Body of pancreas (tissue), 4 donors: ENCODE data around the gene RNF8. TPM values are rescaled to one million over a fixed set of nuclear protein-coding genes. Genes with fewer than 3 reads are reported as not detected.
A peak's percentile ranks its signal among the peaks of the same experiment; 100 is the strongest.
"Not testable (repeated sequence)": the region's sequence is repeated elsewhere in the genome, so short reads cannot be mapped to it uniquely, and the experiment has no call there.

Experiments used
- ATAC-seq: fragments of 150-250 bp; one replicate; pipeline ENCODE4 v1.9.1; 2016
- DNase-seq, 4 donors: peaks; one replicate each; pipeline ENCODE4 v3.0.0-alpha.2; 2019
- H3K27ac ChIP-seq, 4 donors: fragments of 200-600 bp; sonication (generic); 1 replicate in 3 of 4; 2 replicates in 1 of 4; pipeline versions ENCODE4 v1.5.1 to v1.6.1; 2016 to 2019; ENCODE audit warnings: mild to moderate bottlenecking in 1 of 4, mixed read lengths in 1 of 4, moderate library complexity in 1 of 4
- H3K27me3 ChIP-seq, 2 donors: fragments of 200-600 bp; sonication (generic); one replicate each; pipeline ENCODE4 v1.6.0; 2016; ENCODE audit warnings: mild to moderate bottlenecking in 1 of 2
- H3K36me3 ChIP-seq, 2 donors: fragments of 200-600 bp; sonication (generic); replicated peaks in 1 of 2; 2 replicates each; pipeline ENCODE4 v1.5.1; 2016; ENCODE audit warnings: low read depth in 2 of 2; ENCODE audit not compliant: insufficient read depth in 1 of 2
- H3K4me1 ChIP-seq: fragments of 200-600 bp; sonication (generic); one replicate; pipeline ENCODE4 v1.6.0; 2016
- H3K4me3 ChIP-seq, 2 donors: fragments of 200-600 bp; sonication (generic); 1 replicate in 1 of 2; 2 replicates in 1 of 2; pipeline ENCODE4 v1.5.1; 2016 to 2019
- H3K9me3 ChIP-seq, 3 donors: fragments of 200-600 bp; sonication (generic); 1 replicate in 2 of 3; 2 replicates in 1 of 3; pipeline ENCODE4 v1.5.1; 2016
- POLR2A ChIP-seq, 3 donors: fragments of 450-650 bp; IDR thresholded peaks; one replicate each; pipeline ENCODE4 v1.6.1; 2016; ENCODE audit warnings: antibody characterized with exemption in 3 of 3, mild to moderate bottlenecking in 2 of 3
- WGBS, 2 donors: methylation state at CpG; one replicate each; pipeline ENCODE4 v1.1.5; 2017; 5-methylcytosine and 5-hydroxymethylcytosine counted together
- intact Hi-C: fragments of 100-400 bp; cut with DNase I; formaldehyde crosslinking; loops from one replicate; pipeline ENCODE4 v1.15.1; 2023
- total RNA-seq, 2 donors: library from RNA; depleted of rRNA; stranded (reverse); fragments of >200 nt; gene quantifications; one replicate each; pipeline ENCODE4 v1.1.0, GENCODE V29; 2016
- TF ChIP-seq, protein P1 (sequence below), 7 experiments: fragments of 450-650 bp in 4 of 7; fragments of 200-600 bp in 3 of 7; sonication (generic) in 3 of 7; IDR thresholded peaks; one replicate each; pipeline ENCODE4 v1.5.1; 2016 to 2019; ENCODE audit warnings: antibody characterized with exemption in 7 of 7

The RNF8 gene
- total RNA-seq, 2 donors from 2014 or later, result 6.0 to 15.5 TPM

DNA sequence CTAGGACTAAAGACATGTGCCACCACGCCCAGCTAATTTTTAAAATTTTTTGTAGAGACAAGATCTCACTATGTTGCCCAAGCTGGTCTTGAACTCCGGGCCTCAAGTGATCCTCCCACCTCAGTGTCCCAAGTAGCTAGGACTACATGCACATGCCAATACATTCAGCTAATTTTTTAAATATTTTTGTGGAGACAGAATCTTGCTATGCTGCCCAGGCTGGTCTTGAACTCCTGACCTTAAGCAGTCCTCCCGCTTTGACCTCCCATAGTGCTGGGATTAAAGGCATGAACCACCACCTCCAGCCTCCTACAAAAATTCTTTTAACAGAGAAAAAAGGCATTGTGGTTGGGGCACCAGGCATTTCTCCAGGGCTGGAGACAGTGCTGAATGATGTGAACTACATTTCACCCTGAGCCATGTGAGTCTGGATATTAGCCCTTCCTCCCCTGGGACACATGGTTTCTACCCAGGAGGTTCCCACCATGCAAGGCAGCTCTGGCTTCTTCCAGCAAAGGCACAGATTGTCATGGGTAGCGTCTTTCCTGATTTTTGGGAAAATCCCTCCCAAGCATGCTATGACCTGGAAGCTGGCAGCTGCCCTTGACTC is 42.9 kb downstream of the RNF8 start:
- TF ChIP-seq, protein P1, sequence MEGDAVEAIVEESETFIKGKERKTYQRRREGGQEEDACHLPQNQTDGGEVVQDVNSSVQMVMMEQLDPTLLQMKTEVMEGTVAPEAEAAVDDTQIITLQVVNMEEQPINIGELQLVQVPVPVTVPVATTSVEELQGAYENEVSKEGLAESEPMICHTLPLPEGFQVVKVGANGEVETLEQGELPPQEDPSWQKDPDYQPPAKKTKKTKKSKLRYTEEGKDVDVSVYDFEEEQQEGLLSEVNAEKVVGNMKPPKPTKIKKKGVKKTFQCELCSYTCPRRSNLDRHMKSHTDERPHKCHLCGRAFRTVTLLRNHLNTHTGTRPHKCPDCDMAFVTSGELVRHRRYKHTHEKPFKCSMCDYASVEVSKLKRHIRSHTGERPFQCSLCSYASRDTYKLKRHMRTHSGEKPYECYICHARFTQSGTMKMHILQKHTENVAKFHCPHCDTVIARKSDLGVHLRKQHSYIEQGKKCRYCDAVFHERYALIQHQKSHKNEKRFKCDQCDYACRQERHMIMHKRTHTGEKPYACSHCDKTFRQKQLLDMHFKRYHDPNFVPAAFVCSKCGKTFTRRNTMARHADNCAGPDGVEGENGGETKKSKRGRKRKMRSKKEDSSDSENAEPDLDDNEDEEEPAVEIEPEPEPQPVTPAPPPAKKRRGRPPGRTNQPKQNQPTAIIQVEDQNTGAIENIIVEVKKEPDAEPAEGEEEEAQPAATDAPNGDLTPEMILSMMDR (IDR thresholded peaks at IDR 0.05), result no peak
- no peak for TF ChIP-seq POLR2A (IDR thresholded peaks at IDR 0.05)
- Histone ChIP-seq H3K27me3 (no peaks in the 10 kb centered on the region), H3K4me3 (no peak overlapping the region), H3K9me3 (no peaks in the 10 kb centered on the region), H3K36me3 (peaks cover 0 to 2% of the 10 kb centered on the region in 2 donors), H3K27ac (no peak overlapping the region), H3K4me1 (peaks cover under 1% of the 10 kb centered on the region)
- DNase-seq (no peak), ATAC-seq (no peak)
- intact Hi-C loops, result no loop called here
- WGBS, 2 donors, result 78 to 81% methylated on average over 4 of the region's 4 CpGs

DNA sequence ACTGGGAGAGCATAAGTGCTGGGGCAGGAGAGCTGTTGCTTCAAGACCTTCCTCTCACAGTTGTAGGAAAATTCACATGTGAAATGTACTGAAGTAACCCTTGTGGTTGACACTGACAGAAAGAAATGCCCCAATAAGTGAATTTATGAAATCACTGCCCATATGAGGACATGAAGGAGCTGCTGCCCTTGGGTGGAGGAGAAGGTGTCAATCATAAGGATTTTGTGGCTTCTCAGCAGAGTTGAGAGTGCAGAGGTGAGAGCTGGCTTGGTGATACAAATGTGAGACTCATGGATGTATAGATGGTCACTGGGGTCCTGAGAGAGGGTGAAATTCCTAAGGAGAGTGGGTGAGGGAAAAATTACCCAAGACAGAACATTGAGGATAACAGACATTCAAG is 45.3 kb downstream of the RNF8 start:
- no peak overlapping the region for H3K27ac ChIP-seq
- TF ChIP-seq POLR2A (IDR thresholded peaks at IDR 0.05), result no peak
- TF ChIP-seq, protein P1 (IDR thresholded peaks at IDR 0.05), result no peak
- no peaks in the 10 kb centered on the region for H3K27me3 ChIP-seq
- DNase-seq (no peak), ATAC-seq (no peak)
- no peaks in the 10 kb centered on the region for H3K9me3 ChIP-seq
- no peak overlapping the region for H3K4me3 ChIP-seq
- H3K4me1 ChIP-seq, result peaks cover 3% of the 10 kb centered on the region
- intact Hi-C loops, result no loop called here
- no peaks in the 10 kb centered on the region for H3K36me3 ChIP-seq

DNA sequence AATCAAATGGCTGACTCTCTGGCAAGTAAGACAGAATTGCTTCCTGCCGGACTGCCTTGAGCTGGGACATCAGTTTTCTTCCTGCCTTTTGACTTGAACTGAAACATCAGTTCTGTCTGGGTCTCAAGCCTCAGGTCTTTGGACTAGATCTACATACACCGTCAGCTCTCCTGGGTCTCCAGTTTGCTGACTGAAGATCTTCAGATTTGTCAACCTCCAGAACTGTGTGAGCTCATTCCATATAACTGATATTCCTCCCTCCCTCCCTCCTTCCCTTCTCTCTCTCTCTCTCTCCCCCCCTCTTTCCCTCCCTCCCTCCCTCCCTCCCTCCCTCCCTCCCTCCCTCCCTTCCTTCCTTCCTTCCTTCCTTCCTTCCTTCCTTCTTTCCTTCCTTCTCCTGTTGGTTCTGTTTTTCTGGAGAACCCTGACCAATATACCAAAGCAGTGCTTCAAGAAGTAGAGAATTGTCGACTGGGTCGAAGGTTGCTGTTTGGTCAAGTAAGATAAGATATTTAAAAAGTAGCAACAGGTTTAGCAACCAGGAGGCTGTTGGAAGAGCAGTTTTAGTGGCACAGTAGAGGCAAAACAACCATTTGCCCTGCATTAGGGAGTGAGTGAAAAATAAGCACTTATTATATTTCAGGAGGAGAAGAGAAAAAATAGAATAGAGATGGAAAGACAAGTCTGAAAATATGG is 46.2 kb downstream of the RNF8 start:
- H3K27ac ChIP-seq, result no peak overlapping the region
- intact Hi-C loops, result no loop called here
- no peak for ATAC-seq
- no peaks in the 10 kb centered on the region for H3K36me3 ChIP-seq
- H3K4me3 ChIP-seq, result no peak overlapping the region
- 45% methylated on average over 4 of the region's 4 CpGs for WGBS, 2 donors
- H3K4me1 ChIP-seq, result peaks cover 3% of the 10 kb centered on the region
- H3K9me3 ChIP-seq, result no peaks in the 10 kb centered on the region
- DNase-seq, result no peak
- no peak for TF ChIP-seq POLR2A (IDR thresholded peaks at IDR 0.05)
- TF ChIP-seq, protein P1 (IDR thresholded peaks at IDR 0.05), result no peak
- H3K27me3 ChIP-seq, result no peaks in the 10 kb centered on the region

DNA sequence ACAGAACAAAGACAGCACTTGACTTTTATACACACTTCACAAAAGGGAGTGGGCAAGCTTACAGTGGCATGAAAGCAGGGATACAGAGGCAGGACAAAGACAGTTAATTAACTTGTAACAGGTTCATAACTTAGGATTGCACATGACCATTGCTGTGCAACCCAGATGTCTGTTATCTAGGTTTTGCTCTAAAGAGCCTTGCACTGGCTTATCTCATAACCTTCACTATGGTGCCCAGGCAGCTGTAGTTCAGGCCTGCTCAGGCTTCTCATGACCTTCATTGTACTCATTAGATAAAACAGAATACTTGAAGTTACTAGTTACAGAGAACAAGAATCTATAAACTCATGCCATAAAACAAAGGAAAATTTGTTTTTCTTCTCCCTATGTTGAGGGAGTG is 47.9 kb downstream of the RNF8 start:
- H3K4me1 ChIP-seq, intact Hi-C loops, H3K36me3 ChIP-seq, H3K27ac ChIP-seq, ATAC-seq, H3K27me3 ChIP-seq, H3K9me3 ChIP-seq, H3K4me3 ChIP-seq: not testable (repeated sequence)
- DNase-seq, result peak in 1 of 4 donors; percentile 10

DNA sequence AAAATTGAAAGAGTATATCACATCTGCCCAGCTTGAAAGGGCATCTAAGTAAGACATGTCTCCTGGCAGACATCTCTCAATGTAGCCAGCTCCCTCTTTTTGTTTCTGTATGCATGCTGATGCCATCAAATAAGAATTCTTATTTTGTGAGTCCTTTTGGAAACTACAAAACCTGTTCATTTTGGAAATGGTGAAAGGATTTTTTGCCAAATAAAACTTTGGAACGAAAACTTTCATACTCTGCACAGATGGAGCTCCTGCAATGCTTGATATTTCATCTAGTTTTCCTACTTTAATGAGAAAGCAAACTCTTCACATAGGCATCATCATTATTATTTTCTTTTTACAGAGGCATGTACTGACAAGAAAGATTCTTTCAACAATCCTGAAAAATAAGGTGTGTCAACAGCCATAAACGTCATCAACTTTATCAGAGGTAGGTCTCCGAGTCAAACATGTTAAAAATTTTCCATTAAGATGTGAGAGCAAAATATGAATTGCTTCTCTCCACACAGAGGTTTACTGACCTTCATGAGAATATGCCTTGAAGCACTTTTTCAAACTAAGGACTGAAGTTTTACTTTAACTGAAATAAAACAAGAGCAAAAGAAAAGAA is 53.1 kb downstream of the RNF8 start:
- TF ChIP-seq, protein P1 (IDR thresholded peaks at IDR 0.05), result no peak
- TF ChIP-seq POLR2A (IDR thresholded peaks at IDR 0.05), result no peak
- no peak overlapping the region for H3K4me3 ChIP-seq
- H3K36me3 ChIP-seq, result no peaks in the 10 kb centered on the region
- DNase-seq, result no peak
- H3K27ac ChIP-seq, result no peak overlapping the region
- no peak for ATAC-seq
- no peaks in the 10 kb centered on the region for H3K27me3 ChIP-seq
- intact Hi-C loops, result no loop called here
- 27 to 36% methylated on average over 3 of the region's 3 CpGs for WGBS, 2 donors
- peaks cover 1% of the 10 kb centered on the region for H3K4me1 ChIP-seq
- H3K9me3 ChIP-seq, result no peaks in the 10 kb centered on the region
